ACHN (cell line): ENCODE results near the gene ACAD8.
"Not testable (repeated sequence)": the region's sequence is repeated elsewhere in the genome, so short reads cannot be mapped to it uniquely, and the experiment has no call there.

Experiments
- DNase-seq: peaks from one replicate; pipeline ENCODE4 v3.0.0-alpha.2; 2015
- in situ Hi-C: cut with HindIII; loops from 2 replicates; pipeline ENCODE4 v1.10.0; 2017; ENCODE audit warnings: low sequenced_read_pairs, low pct_ligation_motif_present, low pct_unique_long_range_greater_than_20kb

ACAD8 gene

DNA sequence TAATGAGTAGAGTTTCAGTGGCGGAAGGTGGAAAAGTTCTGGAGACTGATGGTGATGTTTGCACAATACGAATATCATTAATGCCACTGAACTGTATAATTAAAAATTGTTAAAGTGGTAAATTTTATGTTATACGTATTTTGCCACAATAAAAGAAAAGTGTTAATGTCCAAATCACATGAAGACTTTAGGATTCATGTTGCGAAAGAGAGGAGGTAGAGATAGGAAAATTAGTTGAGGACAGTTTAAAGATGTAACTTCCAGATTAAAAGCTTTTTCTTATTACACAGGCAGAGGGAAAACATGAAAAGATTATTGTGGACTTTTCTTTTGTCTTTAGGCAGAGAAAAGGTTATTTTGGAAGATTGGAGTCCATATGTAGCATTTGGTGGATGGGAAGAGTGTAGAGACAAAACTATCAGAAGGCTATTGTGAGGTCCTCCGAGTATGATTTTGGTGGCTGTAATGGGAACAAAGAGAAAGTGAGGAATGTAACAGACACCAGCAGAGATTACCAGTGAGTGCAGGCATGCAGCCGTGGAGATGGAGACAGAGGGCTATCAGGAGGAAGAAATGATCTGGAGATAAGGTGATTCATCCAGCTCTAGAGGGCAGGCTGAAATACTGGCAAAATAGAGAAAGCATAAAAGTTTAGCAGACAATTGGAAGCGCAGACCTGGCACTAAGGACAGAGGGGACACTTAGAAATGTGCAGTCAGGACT is 16.4 kb upstream of the ACAD8 start:
- in situ Hi-C loops, result no loop called here
- no peak for DNase-seq

DNA sequence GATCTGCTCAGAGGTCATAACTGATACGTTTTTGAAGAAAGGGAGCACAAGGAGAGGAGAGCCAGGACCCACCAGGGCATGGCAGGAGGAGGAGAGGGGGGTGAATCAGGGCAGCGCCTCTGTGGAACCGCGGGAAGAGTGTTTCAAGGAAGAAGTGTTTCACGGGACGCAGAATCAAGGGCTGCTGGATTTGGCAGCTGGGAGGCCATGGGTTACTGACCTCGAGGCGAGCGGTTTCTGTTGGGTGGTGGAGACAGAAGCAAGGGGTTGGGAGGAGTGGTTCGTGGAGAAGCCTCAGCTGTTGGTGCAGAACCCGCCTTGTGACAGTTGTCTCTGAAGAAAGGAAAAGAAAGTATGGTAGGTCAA is 15.8 kb upstream of the ACAD8 start:
- in situ Hi-C loops, result no loop called here

GRCh38 chr11:134238956-134239355 is 14.4 kb upstream of the ACAD8 start:
- DNase-seq, result no peak
- in situ Hi-C loops, result no loop called here

More for the DNA sequence above, 15.8 kb upstream of the ACAD8 start:
- no peak for DNase-seq

GRCh38 chr11:134240592-134240991 is 12.8 kb upstream of the ACAD8 start:
- no peak for DNase-seq
- in situ Hi-C loops, result no loop called here

DNA sequence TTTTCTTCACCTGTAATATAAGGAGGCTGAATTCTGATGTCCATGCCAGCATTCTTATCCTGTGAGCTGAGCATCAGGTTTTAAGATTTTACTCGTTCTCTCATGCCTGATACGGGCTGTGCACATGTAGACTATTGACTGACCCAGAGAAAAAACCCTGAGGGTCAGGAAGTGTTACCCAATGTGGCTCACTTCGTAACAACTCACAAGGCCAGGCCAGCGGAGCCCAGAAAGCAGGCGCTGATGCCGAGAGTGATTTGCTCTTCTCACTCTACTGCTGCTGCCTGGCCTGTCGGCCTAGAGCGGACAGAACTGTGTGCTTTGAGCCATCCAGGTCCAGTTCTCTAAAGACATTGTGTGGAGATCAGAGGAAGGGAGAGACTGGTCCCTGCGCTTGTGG is 11.0 kb upstream of the ACAD8 start:
- in situ Hi-C loops, result no loop called here
- no peak for DNase-seq

DNA sequence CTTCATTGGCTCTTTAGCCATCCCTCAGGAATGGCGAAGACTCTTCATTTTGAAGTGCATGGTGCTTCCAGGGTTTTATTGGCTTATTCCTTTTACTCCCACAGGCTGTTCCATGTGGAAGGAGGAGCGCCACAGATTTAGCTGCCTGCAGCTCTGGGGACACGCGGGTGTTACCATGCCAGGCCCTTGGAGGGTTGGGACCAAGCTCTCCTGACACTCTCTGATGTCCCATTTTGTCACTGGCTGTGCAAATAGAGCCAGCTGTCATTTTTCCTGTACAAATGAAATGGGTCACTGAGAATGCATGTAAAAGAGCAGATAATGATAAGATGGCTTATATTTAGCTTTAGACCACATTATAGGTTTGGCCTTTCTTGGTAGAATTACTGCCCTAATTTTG is 9.5 kb upstream of the ACAD8 start:
- no peak for DNase-seq
- in situ Hi-C loops, result no loop called here

DNA sequence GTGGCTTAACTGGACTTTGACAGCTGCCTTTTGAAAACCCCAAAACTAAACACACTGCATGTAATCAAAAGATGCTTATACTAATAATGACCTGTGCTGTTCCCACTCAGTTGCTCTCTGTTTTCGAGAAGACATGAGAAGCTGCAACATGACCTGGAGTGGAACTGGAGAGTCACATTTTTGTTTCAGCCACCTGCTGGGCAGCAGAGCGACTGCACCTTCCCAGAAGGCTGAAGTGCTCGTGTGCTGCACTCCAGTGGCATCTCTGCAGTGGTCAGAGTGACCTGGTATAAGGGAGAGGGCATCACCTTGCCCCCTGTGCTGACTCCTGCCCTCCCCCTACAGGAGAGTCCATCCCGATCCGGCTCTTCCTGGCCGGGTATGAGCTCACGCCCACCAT is 8.8 kb upstream of the ACAD8 start:
- in situ Hi-C loops, result no loop called here

GRCh38 chr11:134245434-134245833 is 7.9 kb upstream of the ACAD8 start:
- in situ Hi-C loops, result no loop called here
- DNase-seq, result no peak

More for the DNA sequence above, 8.8 kb upstream of the ACAD8 start:
- peak; percentile 28 for DNase-seq

DNA sequence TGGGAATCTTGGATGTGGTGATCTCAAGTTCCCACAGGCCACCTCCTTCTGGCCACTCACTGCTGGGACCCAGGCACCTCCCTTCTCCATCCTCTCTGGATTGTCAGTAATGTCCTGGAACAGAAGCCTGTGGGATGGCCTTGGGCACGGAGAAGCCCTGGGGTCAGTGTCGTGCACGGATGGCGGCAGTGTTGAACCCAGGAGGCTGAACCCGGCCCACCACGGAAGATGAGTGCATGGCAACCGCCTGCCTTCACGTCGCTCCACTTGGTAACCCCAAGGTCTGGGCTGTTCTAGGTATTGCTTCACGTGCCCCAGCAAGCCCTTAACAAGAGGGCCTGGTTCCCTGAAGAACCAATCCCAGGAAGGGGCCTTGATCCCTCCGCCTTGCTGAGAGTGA is 7.3 kb upstream of the ACAD8 start:
- no peak for DNase-seq
- in situ Hi-C loops, result no loop called here

- DNase-seq, result no peak
- in situ Hi-C loops, result no loop called here
Measured at GRCh38 chr11:134246678-134247077, 6.7 kb upstream of the ACAD8 start.

- in situ Hi-C loops, result no loop called here
- no peak for DNase-seq
Measured at GRCh38 chr11:134248910-134249480, 4.4 kb upstream of the ACAD8 start.

DNA sequence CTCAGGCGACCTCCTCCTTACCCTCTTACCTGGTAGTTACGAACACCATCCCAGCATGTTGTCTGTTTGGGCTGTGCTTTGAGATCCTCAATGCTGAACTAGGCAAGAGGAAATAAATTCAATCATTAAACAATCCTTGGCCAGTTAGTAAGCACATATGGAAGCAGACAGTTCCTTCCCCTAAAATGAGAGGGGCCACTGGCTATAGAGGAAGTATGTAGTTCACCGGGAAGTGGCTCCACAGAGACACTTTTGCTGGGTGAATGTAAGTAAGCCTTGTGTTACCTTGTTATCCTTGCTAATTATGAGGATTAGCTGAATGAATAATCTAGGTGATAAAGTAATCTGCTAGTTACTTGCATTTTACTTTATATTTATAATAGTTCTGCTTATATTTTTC is 3.1 kb upstream of the ACAD8 start:
- in situ Hi-C loops, result no loop called here
- DNase-seq, result no peak

DNA sequence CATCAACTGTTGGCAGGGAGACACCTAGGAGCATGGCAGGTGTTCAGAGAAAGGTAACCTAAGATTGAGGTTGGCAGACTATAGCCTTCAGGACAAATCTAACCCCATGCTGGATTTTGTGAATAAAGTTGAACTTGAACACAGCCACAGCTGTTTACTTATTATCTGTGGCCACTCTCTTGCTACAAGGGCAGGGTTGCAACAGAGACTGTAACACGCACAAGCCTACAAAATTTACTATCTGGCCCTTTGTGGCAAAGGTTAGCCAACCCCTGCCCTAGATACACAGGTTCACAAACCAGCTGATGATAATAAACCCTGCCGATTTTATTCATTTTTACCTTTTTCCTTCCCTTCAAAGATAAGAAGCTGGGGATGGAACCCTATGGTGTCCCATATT is 2.7 kb upstream of the ACAD8 start:
- in situ Hi-C loops, result no loop called here

DNA sequence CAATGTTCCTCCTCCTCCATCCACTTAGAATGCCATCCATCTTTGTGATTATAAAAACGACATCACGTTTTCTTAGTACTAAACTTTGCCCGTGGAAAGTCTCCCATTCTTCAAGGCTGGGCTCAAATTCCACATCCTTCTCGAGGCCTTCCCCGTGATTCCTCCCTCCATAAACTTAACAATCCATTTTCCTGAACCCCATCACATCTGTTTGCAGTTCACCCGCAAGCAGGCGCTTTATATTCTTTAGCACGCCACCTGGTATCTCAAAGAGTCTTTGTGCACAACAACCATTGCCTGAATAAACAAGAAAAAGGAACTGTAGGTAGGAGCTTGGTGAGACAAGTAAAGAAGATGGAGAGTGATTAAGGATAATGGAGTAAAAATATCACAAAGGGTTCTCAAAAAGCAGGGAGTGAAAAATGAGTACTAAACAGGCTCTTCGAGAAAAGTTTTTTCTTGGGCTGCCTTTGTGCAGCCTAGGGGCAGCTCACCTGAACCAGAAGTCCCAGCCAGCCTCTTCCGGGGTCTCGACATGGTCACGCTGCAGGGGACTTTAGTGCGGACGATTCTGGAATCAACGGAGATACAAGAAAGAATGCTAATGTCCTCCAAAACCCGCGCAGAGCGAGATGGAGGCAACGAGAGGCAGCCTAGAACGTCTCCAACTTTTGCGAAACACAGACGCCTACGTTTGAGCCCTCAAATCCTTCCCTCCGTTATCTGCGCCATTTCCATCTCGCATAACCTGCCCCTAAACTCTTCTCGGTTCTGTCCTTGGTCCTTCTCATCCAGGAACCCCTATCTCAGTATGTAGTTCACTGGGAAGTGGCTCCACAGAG is 801 bp upstream of the ACAD8 start:
- DNase-seq, result peak; percentile 37
- in situ Hi-C loops, result no loop called here

More for the DNA sequence above, 2.7 kb upstream of the ACAD8 start:
- DNase-seq, result no peak

DNA sequence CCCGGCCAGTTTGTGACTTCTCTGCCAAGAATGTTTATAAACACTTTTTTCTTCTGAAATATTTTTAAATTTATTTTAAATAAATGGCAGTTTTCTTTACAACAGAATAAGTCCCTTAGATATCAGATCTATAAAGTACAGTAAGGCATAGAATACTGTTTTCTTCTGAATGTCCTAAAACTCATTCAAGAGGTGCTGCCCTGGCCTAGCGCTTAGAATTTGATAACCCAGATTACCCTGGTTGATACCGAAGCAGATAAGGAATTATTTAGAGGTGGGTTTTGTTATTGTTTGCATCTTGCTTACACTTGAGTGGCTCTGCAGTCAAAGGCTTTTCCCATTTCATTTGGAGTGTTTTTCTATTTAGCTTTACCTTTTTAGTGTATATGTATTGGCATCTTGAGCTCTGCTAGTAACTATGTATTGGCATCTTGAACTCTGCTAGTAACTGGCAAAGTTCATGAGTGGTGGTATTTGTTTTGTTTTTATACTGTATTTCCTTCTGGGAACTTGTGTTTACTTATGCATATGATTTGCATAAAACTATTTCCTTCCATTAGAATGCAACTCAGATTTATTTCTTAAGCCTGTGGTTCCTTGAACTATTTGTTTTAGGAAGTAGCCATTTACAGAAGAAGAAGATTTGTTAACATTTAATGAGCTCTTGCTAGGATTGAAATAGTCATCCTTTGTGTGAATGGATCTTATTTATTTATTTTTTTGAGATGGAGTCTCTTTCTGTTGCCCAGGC is 1.2 kb downstream of the ACAD8 start:
- DNase-seq, result no peak
- in situ Hi-C loops, result no loop called here

DNA sequence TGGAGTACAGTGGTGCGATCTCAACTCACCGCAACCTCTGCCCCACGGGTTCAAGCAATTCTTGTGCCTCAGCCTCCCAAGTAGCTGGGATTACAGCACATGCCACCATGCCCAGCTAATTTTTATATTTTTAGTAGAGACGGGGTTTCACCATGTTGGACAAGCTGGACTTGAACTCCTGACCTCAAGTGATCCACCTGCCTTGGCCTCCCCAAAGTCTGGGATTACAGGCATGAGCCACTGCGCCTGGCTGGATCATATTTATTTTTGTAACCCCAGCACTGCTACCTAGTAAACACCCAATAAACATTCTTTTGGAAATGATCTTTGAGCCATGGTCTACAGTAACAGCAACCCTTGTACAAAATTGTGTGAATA is 1.8 kb downstream of the ACAD8 start:
- DNase-seq, in situ Hi-C loops: not testable (repeated sequence)

DNA sequence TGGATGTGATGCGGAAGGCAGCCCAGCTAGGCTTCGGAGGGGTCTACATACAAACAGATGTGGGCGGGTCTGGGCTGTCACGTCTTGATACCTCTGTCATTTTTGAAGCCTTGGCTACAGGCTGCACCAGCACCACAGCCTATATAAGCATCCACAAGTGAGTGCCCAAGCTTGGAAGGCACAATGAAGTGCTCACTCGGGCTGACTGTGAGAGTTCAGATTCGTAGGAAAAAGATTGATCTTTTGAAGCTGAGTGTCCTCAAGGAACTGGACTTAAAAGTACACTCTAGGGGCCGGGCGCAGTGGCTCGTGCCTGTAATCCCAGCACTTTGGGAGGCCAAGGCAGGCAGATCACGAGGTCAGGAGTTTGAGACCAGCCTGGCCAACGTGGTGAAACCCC is 3.7 kb downstream of the ACAD8 start:
- in situ Hi-C loops, result no loop called here
- DNase-seq, result no peak

DNA sequence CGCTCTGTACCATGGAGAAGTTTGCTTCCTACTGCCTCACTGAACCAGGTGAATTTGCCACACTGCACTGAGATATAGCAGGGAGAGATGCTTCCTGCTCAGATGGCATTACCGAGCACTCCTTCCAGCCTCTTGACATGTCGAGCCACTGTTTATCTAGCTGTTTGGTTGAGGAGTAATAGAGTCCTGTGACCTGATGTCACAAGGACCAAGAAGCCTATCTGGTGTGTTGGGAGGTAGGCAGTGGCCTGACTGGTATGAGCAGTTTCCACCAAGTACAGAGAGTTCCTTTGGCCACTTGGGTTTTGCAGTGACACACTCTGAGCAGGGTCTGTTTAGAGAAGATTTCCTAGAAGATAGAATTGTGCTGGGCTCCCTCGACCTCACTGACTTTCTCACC is 5.2 kb downstream of the ACAD8 start:
- in situ Hi-C loops, result no loop called here
- DNase-seq, result no peak

DNA sequence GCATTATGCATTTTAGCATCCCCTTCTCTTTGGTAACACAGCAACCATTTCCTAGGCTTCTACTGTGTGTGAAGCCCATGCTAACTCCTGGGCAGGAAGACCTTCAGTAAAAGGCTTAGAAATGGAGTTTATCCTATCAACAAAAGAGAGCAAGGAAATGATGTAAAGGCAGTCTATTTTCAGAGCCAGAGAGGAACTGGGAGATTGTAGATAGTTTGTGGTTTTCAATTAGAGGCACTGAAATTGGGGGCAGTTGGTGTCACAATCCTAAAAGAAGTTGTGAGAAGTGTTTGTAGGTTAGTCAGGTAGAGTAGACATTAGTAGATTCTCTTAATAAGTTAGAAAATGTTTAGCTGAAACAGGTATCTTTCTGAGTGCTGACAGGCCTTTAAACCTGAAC is 7.1 kb downstream of the ACAD8 start:
- DNase-seq, result no peak
- in situ Hi-C loops, result no loop called here
